Measurements from ENCODE around the gene SYN1. TPM values are rescaled to one million over a fixed set of nuclear protein-coding genes. Genes with fewer than 3 reads are reported as not detected.

Gene SYN1
- total RNA-seq, 1 donor from 2014 or later: 0.26 TPM

- peaks cover 1% of the 10 kb centered on the region for H3K36me3 ChIP-seq (ENCODE audit: control insufficient read depth, insufficient read depth, low read length)
- DNase-seq (ENCODE audit: low read depth) (peak; percentile 78), FAIRE-seq (no peak)
- H3K4me3 ChIP-seq (ENCODE audit: low read depth, low read length): peak within 1 kb of the TSS; percentile 82
- no peaks in the 10 kb centered on the region for H3K27me3 ChIP-seq (ENCODE audit: control insufficient read depth, insufficient read depth, low read length)
- TF ChIP-seq CTCF (IDR thresholded peaks at IDR 0.05; ENCODE audit: insufficient read depth, low read length, severe bottlenecking): no peak
Measured at GRCh38 chrX:47658684-47659420, 39.2 kb upstream of the SYN1 start, which contains the start of gene UXT. UXT (minus strand) TSS chrX:47659180; CDS start chrX:47658927, 253 bp downstream.

- FAIRE-seq (no peak), DNase-seq (ENCODE audit: low read depth) (peak; percentile 80)
- Histone ChIP-seq H3K4me3 (ENCODE audit: low read depth, low read length) (peak overlapping the region; percentile 82), H3K36me3 (ENCODE audit: control insufficient read depth, insufficient read depth, low read length) (peaks cover 1% of the 10 kb centered on the region), H3K27me3 (ENCODE audit: control insufficient read depth, insufficient read depth, low read length) (no peaks in the 10 kb centered on the region)
- TF ChIP-seq CTCF (IDR thresholded peaks at IDR 0.05; ENCODE audit: insufficient read depth, low read length, severe bottlenecking): no peak
Measured at GRCh38 chrX:47658301-47658683, 38.6 kb upstream of the SYN1 start.

GRCh38 chrX:47651043-47651905 lies 31.6 kb upstream of the SYN1 start:
- no peak for DNase-seq (ENCODE audit: low read depth)
- Histone ChIP-seq H3K4me3 (ENCODE audit: low read depth, low read length) (peak overlapping the region; percentile 41), H3K27me3 (ENCODE audit: control insufficient read depth, insufficient read depth, low read length) (no peaks in the 10 kb centered on the region), H3K36me3 (ENCODE audit: control insufficient read depth, insufficient read depth, low read length) (no peaks in the 10 kb centered on the region)
- TF ChIP-seq CTCF (IDR thresholded peaks at IDR 0.05; ENCODE audit: insufficient read depth, low read length, severe bottlenecking): no peak
- FAIRE-seq: no peak

- no peak for FAIRE-seq
- no peak for TF ChIP-seq CTCF (IDR thresholded peaks at IDR 0.05; ENCODE audit: insufficient read depth, low read length, severe bottlenecking)
Measured at GRCh38 chrX:47650164-47651042, 30.7 kb upstream of the SYN1 start, which contains the start of gene ELK1. ELK1 (minus strand) TSS chrX:47650563; CDS start chrX:47641441, 9,122 bp downstream.

GRCh38 chrX:47649781-47650163 lies 30.1 kb upstream of the SYN1 start:
- FAIRE-seq: no peak
- TF ChIP-seq CTCF (IDR thresholded peaks at IDR 0.05; ENCODE audit: insufficient read depth, low read length, severe bottlenecking): no peak
- Histone ChIP-seq H3K36me3 (ENCODE audit: control insufficient read depth, insufficient read depth, low read length) (no peaks in the 10 kb centered on the region), H3K4me3 (ENCODE audit: low read depth, low read length) (peak overlapping the region; percentile 73), H3K27me3 (ENCODE audit: control insufficient read depth, insufficient read depth, low read length) (no peaks in the 10 kb centered on the region)
- DNase-seq (ENCODE audit: low read depth): no peak

More at GRCh38 chrX:47650164-47651042, 30.7 kb upstream of the SYN1 start, which contains the start of gene ELK1:
- no peaks in the 10 kb centered on the region for H3K36me3 ChIP-seq (ENCODE audit: control insufficient read depth, insufficient read depth, low read length)
- peak within 1 kb of the TSS; percentile 73 for H3K4me3 ChIP-seq (ENCODE audit: low read depth, low read length)
- DNase-seq (ENCODE audit: low read depth): peak; percentile 90
- no peaks in the 10 kb centered on the region for H3K27me3 ChIP-seq (ENCODE audit: control insufficient read depth, insufficient read depth, low read length)
